D721Med (cell line): Measurements from ENCODE around the gene IARS1.
A peak's percentile ranks its signal among the peaks of the same experiment; 100 is the strongest.

Experiments used
- DNase-seq: peaks from one replicate; pipeline ENCODE4 v3.0.0; 2011; ENCODE audit warnings: low spot score; ENCODE audit not compliant: insufficient read length
- FAIRE-seq: peaks from 2 replicates; lab custom pipeline; 2011; peaks lifted over from hg19 to GRCh38; lab: Jason Lieb, UNC
- CTCF ChIP-seq: IDR thresholded peaks from 2 replicates; pipeline ENCODE4 v1.5.1; 2012; ENCODE audit warnings: mild to moderate bottlenecking, control low read depth; ENCODE audit not compliant: insufficient read depth; ENCODE audit errors: missing control alignments

IARS1 gene

DNA sequence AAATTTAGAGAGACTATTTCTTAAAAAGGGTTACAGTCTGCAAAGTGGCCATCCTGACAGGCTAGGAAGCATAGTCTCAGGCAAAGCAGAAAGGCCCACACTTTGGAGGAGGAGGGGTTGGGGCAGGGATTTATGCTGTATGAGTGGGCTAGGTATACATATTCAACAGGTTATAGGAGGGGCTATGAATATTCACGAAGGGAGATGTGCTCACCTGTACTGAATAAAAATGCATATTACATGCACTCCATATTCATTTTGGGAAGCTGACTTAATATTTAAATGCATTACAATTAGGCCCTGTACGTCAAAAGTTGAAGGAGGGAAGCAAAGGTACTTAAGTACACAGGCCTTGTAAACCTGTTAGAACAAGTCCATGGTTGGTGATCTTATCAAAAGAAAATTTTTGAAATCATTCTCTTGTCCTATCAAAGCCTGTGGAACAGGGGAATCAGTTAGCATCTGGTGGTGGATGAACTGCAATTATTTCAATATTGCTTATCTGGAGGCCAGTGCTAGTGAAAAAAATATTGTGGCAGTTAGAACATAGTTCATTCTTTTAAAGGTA, 33.9 kb upstream of the IARS1 start:
- FAIRE-seq (no peak), DNase-seq (no peak)
- TF ChIP-seq CTCF = no peak

DNA sequence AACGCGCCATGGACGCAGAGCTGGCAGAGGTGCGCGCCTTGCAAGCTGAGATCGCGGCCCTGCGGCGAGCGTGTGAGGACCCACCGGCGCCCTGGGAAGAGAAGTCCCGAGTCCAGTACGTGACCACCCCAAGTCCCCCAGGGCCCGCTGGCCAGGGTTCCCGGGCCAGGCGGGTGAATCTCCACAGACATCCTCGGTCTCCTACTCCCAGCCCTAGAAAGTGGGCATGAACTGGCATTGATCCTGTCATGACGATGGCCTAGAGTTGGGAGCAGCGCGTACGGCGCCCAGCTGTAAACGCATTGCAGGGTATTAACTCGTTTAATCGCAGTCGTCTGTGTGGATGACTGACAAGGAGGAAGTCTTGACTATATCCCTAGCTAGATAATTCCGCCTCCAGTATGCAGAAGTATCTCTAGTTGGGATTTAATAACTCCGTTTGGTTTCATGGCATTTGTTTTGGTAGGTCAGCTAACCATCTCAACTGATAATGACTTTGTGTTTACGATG, 32.5 kb upstream of the IARS1 start:
- no peak for TF ChIP-seq CTCF
- no peak for FAIRE-seq
- DNase-seq = peak; percentile 21

GRCh38 chr9:92325269-92325990, 31.9 kb upstream of the IARS1 start, which contains the start of the genes CENPP and NOL8:
Gene CENPP, plus strand, starts transcription at chr9:92325953.
Gene NOL8, minus strand, starts transcription at chr9:92325350. Its CDS starts 1,189 bp downstream, at chr9:92324161.
- DNase-seq (peak; percentile 43), FAIRE-seq (no peak)
- TF ChIP-seq CTCF = no peak

DNA sequence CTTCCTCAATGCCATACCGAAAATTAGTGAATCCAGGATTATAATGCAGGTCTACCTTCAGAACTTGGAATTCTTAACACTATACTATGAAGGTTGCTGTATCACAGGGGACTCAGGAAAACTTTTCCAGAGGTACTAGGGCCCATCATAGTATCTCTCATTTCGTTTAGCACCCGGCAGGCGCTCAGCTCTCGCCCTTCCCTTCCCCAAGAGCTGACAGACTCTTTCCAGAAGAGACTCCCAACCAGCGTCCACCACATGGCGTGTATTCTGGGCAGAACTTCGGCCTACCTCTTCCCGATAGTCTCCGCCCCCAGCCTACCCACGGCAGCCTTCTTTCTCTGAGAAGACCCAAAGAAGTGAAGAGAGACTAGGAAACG, 31.4 kb upstream of the IARS1 start:
- FAIRE-seq (no peak), DNase-seq (no peak)
- no peak for TF ChIP-seq CTCF

- FAIRE-seq = no peak
- no peak for DNase-seq
- no peak for TF ChIP-seq CTCF
Observed at GRCh38 chr9:92324431-92324830, 30.9 kb upstream of the IARS1 start.

- no peak for FAIRE-seq
- DNase-seq = no peak
- no peak for TF ChIP-seq CTCF
Observed at GRCh38 chr9:92315456-92315855, 22.0 kb upstream of the IARS1 start.

GRCh38 chr9:92313624-92314012, 20.1 kb upstream of the IARS1 start:
- DNase-seq (no peak), FAIRE-seq (no peak)
- no peak for TF ChIP-seq CTCF
